DOHH2 (cell line): ENCODE results near the gene CACNA2D3.

ENCODE experiments used
- EZH2phosphoT487 ChIP-seq: fragments of 200-600 bp; sonication (generic); IDR thresholded peaks from 2 replicates; pipeline ENCODE4 v1.6.1; 2017; ENCODE audit warnings: borderline replicate concordance, mild to moderate bottlenecking, antibody characterized with exemption, low read length, moderate library complexity, mixed read lengths
- TF ChIP-seq, protein P1 (sequence below): fragments of 200-600 bp; sonication (generic); IDR thresholded peaks from one replicate; pipeline ENCODE4 v1.5.1; 2014; ENCODE audit warnings: antibody characterized with exemption, mild to moderate bottlenecking, low read depth, low read length; ENCODE audit not compliant: poor library complexity, severe bottlenecking

DNA sequence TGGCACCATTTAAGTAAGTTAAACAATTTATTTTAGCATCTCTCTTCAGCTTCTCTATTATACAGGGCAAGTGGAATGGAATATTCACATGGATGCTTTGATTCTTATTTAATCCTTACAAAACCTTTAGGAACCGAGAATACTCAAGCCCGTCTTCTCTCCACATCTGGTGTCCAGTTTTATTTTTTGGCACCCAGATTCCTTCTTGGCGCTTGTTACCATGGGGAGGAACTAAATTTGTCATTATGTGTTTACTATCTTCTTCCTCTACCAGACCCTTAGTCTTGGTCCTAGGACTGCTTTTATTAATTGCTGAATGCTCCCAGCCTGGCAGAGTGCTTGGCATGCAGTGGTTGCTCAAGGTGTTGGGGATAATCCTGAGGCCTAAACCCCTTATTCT lies 138.8 kb downstream of the CACNA2D3 start:
- TF ChIP-seq, protein P1, sequence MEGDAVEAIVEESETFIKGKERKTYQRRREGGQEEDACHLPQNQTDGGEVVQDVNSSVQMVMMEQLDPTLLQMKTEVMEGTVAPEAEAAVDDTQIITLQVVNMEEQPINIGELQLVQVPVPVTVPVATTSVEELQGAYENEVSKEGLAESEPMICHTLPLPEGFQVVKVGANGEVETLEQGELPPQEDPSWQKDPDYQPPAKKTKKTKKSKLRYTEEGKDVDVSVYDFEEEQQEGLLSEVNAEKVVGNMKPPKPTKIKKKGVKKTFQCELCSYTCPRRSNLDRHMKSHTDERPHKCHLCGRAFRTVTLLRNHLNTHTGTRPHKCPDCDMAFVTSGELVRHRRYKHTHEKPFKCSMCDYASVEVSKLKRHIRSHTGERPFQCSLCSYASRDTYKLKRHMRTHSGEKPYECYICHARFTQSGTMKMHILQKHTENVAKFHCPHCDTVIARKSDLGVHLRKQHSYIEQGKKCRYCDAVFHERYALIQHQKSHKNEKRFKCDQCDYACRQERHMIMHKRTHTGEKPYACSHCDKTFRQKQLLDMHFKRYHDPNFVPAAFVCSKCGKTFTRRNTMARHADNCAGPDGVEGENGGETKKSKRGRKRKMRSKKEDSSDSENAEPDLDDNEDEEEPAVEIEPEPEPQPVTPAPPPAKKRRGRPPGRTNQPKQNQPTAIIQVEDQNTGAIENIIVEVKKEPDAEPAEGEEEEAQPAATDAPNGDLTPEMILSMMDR: no peak
- no peak for TF ChIP-seq EZH2phosphoT487
